ENCODE measurements around the gene CHD1L. TPM values are rescaled to one million over a fixed set of nuclear protein-coding genes. Genes with fewer than 3 reads are reported as not detected.

The CHD1L gene
- total and polyA plus RNA-seq, 2 donors from 2014 or later = 15.2 to 27.7 TPM

- intact Hi-C loops (cut with DNase I) = no loop called here
- DNase-seq (no peak), FAIRE-seq (no peak)
- H3K4me3 ChIP-seq (ENCODE audit: low read length in 3 of 3) = peak overlapping the region; percentile 91 to 95 (median 92)
- no peaks in the 10 kb centered on the region for H3K27me3 ChIP-seq (ENCODE audit: control insufficient read depth, insufficient read depth, low read length)
- H3K9me3 ChIP-seq (ENCODE audit: control insufficient read depth in 2 of 3, insufficient read depth in 1 of 3, low read length in 3 of 3) = no peaks in the 10 kb centered on the region
- no peak overlapping the region for H3K27ac ChIP-seq (ENCODE audit: low read depth in 2 of 2, low read length in 2 of 2)
- TF ChIP-seq CTCF (IDR thresholded peaks at IDR 0.05; ENCODE audit: borderline replicate concordance, extremely low read depth, insufficient read depth) = no peak
- peak overlapping the region in 2 of 3 donors; percentile 85 to 90 for H3K9ac ChIP-seq (ENCODE audit: low read length in 3 of 3)
- H3K36me3 ChIP-seq (ENCODE audit: control insufficient read depth in 2 of 3, insufficient read depth in 3 of 3, low read length in 3 of 3) = no peaks in the 10 kb centered on the region
- peaks cover 0 to 12% (median 4%) of the 10 kb centered on the region in 3 donors for H3K4me1 ChIP-seq (ENCODE audit: control insufficient read depth in 2 of 3, insufficient read depth in 2 of 3, low read depth in 1 of 3, low read length in 3 of 3)
These were observed 1.4 kb downstream of the CHD1L start for GRCh38 chr1:147243841-147244240.

- intact Hi-C loops (cut with DNase I) = no loop called here
- no peak for DNase-seq
These were observed 2.6 kb downstream of the CHD1L start for GRCh38 chr1:147245129-147245528.

GRCh38 chr1:147245586-147246021 is 3.1 kb downstream of the CHD1L start:
- Histone ChIP-seq H3K36me3 (ENCODE audit: control insufficient read depth in 2 of 3, insufficient read depth in 3 of 3, low read length in 3 of 3) (no peaks in the 10 kb centered on the region), H3K9ac (ENCODE audit: low read length in 3 of 3) (no peak overlapping the region), H3K27ac (ENCODE audit: low read depth in 2 of 2, low read length in 2 of 2) (no peak overlapping the region), H3K4me3 (ENCODE audit: low read length in 3 of 3) (no peak overlapping the region), H3K9me3 (ENCODE audit: control insufficient read depth in 2 of 3, insufficient read depth in 1 of 3, low read length in 3 of 3) (no peaks in the 10 kb centered on the region), H3K4me1 (ENCODE audit: control insufficient read depth in 2 of 3, insufficient read depth in 2 of 3, low read depth in 1 of 3, low read length in 3 of 3) (peaks cover 0 to 6% (median 4%) of the 10 kb centered on the region in 3 donors), H3K27me3 (ENCODE audit: control insufficient read depth, insufficient read depth, low read length) (no peaks in the 10 kb centered on the region)
- intact Hi-C loops (cut with DNase I) = no loop called here
- TF ChIP-seq CTCF (IDR thresholded peaks at IDR 0.05; ENCODE audit: borderline replicate concordance, extremely low read depth, insufficient read depth) = no peak
- no peak for DNase-seq
- no peak for FAIRE-seq

More at GRCh38 chr1:147245129-147245528, 2.6 kb downstream of the CHD1L start:
- no peak for TF ChIP-seq CTCF (IDR thresholded peaks at IDR 0.05; ENCODE audit: borderline replicate concordance, extremely low read depth, insufficient read depth)
- H3K4me1 ChIP-seq (ENCODE audit: control insufficient read depth in 2 of 3, insufficient read depth in 2 of 3, low read depth in 1 of 3, low read length in 3 of 3) = peaks cover 0 to 6% (median 4%) of the 10 kb centered on the region in 3 donors
- no peak overlapping the region for H3K4me3 ChIP-seq (ENCODE audit: low read length in 3 of 3)
- H3K27me3 ChIP-seq (ENCODE audit: control insufficient read depth, insufficient read depth, low read length) = no peaks in the 10 kb centered on the region
- H3K9me3 ChIP-seq (ENCODE audit: control insufficient read depth in 2 of 3, insufficient read depth in 1 of 3, low read length in 3 of 3) = no peaks in the 10 kb centered on the region
- H3K9ac ChIP-seq (ENCODE audit: low read length in 3 of 3) = no peak overlapping the region
- H3K27ac ChIP-seq (ENCODE audit: low read depth in 2 of 2, low read length in 2 of 2) = no peak overlapping the region
- H3K36me3 ChIP-seq (ENCODE audit: control insufficient read depth in 2 of 3, insufficient read depth in 3 of 3, low read length in 3 of 3) = no peaks in the 10 kb centered on the region
- FAIRE-seq = no peak
